Measurements from ENCODE around the gene CD2AP.

GRCh38 chr6:47532981-47533585, 55.5 kb downstream of the CD2AP start:
- no peak for TF ChIP-seq CTCF (IDR thresholded peaks at IDR 0.05; ENCODE audit: insufficient read depth, low read length, poor library complexity, severe bottlenecking)
- TF ChIP-seq EZH2phosphoT487 (conservative IDR thresholded peaks at IDR 0.05; ENCODE audit: low read length): no peak
